Muscle of leg (tissue), 11 donors: ENCODE results near the gene CACNB4. TPM values are rescaled to one million over a fixed set of nuclear protein-coding genes. Genes with fewer than 3 reads are reported as not detected.
A peak's percentile ranks its signal among the peaks of the same experiment; 100 is the strongest.

Experiments
- DNase-seq: peaks from one replicate; pipeline ENCODE4 v3.0.0; 2013
- H3K27ac ChIP-seq: one replicate; pipeline ENCODE4 v1.5.1; 2013; ENCODE audit warnings: mild to moderate bottlenecking, low read length, control low read depth
- H3K27me3 ChIP-seq: one replicate; pipeline ENCODE4 v1.6.1; 2013; ENCODE audit warnings: low read length; ENCODE audit not compliant: control insufficient read depth, insufficient read depth
- H3K36me3 ChIP-seq: one replicate; pipeline ENCODE4 v1.6.1; 2013; ENCODE audit warnings: low read length; ENCODE audit not compliant: control insufficient read depth, insufficient read depth
- H3K4me1 ChIP-seq: one replicate; pipeline ENCODE4 v1.6.1; 2013; ENCODE audit warnings: low read length; ENCODE audit not compliant: control insufficient read depth, insufficient read depth
- H3K4me3 ChIP-seq: one replicate; pipeline ENCODE4 v1.5.1; 2013; ENCODE audit warnings: low read length, control low read depth
- H3K9me3 ChIP-seq: replicated peaks from 2 replicates; pipeline ENCODE4 v1.6.1; 2013; ENCODE audit warnings: low read depth, low read length; ENCODE audit not compliant: control insufficient read depth
- WGBS: methylation state at CpG from one replicate; pipeline ENCODE4 v1.1.5; 2013; ENCODE audit warnings: missing lambda C conversion rate; ENCODE audit not compliant: insufficient coverage; 5-methylcytosine and 5-hydroxymethylcytosine counted together
- polyA plus RNA-seq, 8 donors: library from polyadenylated mRNA; unstranded; fragments of 120-200 nt; gene quantifications; one replicate each; pipeline versions ENCODE4 v1.2.1 to v1.2.3, GENCODE V29; 2013; ENCODE audit warnings: inconsistent platforms in 1 of 8, low replicate concordance in 1 of 8; ENCODE audit not compliant: insufficient read length in 8 of 8, insufficient read depth in 1 of 8
- total RNA-seq: library from RNA; stranded (reverse); fragments of 120-200 nt; gene quantifications from one replicate; pipeline ENCODE4 v1.2.4, GENCODE V29; 2013

Gene CACNB4
- total and polyA plus RNA-seq, 9 donors: 3.1 to 7.2 (median 4.3) TPM

DNA sequence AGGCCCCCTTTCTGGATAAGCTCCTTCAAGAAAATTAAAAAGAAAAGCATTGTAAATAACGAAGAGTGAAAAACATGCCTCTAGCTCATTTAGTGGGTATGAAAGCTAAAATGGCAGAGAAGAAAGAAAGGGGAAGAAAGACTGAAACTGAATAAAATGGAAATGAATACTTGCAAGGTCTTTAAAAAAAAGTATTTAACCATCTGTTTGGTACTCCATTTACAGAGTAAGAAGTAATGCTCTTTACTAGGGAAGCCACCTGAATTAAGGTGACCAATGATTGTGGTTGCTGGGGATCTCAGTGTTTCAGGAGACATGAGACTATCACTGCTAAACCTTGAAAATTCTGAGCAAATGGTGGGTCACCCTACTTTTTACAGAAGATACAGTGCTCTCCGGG is 253.0 kb downstream of the CACNB4 start:
- WGBS: no CpG with 5 or more reads among the region's 2 CpGs
- H3K9me3 ChIP-seq: no peaks in the 10 kb centered on the region
- no peak overlapping the region for H3K4me3 ChIP-seq
- H3K27me3 ChIP-seq: no peaks in the 10 kb centered on the region
- H3K27ac ChIP-seq: no peak overlapping the region
- peaks cover 1% of the 10 kb centered on the region for H3K36me3 ChIP-seq
- H3K4me1 ChIP-seq: peaks cover 7% of the 10 kb centered on the region
- DNase-seq: no peak

DNA sequence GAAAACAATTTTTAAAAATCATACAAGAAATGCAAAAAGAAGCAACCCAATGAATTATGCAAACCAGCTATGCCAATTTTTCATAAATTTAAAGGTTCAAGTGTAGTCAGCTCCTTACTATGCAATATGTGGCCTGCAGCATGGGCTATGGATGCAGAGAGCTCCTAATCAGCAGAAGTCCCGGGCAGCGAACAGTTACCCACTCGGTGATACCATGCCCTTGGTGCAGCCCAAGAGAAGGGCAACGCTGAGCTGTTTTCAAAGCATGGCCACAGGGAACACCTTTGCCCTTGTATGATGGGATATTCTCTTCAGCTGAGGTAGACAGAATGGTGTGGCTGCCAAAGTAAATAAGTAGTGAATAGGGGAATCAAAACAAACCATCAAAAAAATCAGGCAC is 253.4 kb downstream of the CACNB4 start:
- WGBS: no CpG with 5 or more reads among the region's 4 CpGs
- DNase-seq: no peak
- Histone ChIP-seq H3K9me3 (no peaks in the 10 kb centered on the region), H3K4me1 (peaks cover 7% of the 10 kb centered on the region), H3K4me3 (no peak overlapping the region), H3K36me3 (peaks cover 2% of the 10 kb centered on the region), H3K27me3 (no peaks in the 10 kb centered on the region), H3K27ac (no peak overlapping the region)

DNA sequence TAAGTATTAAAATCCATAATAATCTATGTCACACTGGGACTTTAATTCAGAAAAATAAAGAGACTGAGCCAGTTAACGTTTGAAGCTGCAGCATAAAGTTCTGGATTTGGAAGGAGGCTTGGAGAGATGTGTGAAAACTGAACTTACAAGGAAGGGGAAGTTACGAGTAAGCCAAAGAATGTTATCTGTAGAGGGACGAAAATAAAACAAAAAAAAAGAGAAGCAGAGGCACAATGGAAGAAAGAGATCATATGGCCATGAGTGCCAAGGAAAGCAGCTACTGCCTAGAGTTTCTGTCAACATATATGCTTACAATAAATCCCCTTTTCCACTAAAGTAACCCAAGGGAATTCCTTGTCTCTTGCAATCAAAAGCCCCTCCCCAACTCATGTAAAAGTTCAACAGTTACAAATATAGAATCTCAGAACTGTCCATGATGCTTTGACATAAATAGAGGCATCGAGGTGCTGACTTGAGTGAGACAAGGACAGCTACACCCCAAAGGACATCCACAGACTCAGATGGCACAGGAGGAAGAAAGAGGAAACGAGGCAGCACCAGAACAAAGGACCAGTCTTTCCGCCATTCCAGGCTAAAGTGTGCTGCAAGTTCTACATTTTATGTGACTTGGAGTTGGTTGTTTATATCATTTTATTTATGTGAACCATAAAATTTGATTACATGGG is 254.5 kb downstream of the CACNB4 start:
- Histone ChIP-seq H3K27ac (peak overlapping the region; percentile 42), H3K36me3 (peaks cover 2% of the 10 kb centered on the region), H3K9me3 (no peaks in the 10 kb centered on the region), H3K4me3 (no peak overlapping the region), H3K4me1 (peaks cover 7% of the 10 kb centered on the region), H3K27me3 (no peaks in the 10 kb centered on the region)
- peak; percentile 83 for DNase-seq
- 15% methylated on average over 3 of the region's 6 CpGs for WGBS

DNA sequence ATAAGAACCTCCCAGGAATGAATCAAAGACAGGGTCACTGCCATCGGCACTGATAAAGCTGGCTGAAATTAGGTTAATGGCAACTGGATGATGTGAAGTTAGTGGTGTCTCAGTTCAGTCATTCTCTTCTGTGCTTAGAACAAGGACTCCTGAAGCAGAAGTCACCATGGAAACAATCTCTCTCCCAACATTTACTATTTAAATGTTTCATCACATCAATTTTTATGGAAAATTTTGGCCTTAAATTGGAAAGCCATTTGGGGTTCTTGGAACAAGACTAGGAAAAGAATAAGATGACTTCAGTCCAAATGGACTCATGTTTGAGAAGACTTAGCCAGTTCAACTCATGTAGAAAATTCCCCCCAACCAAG is 255.2 kb downstream of the CACNB4 start:
- no peaks in the 10 kb centered on the region for H3K9me3 ChIP-seq
- DNase-seq: peak; percentile 75
- no CpG with 5 or more reads among the region's 1 CpG for WGBS
- peaks cover 2% of the 10 kb centered on the region for H3K36me3 ChIP-seq
- peak overlapping the region; percentile 35 for H3K27ac ChIP-seq
- H3K27me3 ChIP-seq: no peaks in the 10 kb centered on the region
- H3K4me1 ChIP-seq: peaks cover 7% of the 10 kb centered on the region
- H3K4me3 ChIP-seq: no peak overlapping the region

DNA sequence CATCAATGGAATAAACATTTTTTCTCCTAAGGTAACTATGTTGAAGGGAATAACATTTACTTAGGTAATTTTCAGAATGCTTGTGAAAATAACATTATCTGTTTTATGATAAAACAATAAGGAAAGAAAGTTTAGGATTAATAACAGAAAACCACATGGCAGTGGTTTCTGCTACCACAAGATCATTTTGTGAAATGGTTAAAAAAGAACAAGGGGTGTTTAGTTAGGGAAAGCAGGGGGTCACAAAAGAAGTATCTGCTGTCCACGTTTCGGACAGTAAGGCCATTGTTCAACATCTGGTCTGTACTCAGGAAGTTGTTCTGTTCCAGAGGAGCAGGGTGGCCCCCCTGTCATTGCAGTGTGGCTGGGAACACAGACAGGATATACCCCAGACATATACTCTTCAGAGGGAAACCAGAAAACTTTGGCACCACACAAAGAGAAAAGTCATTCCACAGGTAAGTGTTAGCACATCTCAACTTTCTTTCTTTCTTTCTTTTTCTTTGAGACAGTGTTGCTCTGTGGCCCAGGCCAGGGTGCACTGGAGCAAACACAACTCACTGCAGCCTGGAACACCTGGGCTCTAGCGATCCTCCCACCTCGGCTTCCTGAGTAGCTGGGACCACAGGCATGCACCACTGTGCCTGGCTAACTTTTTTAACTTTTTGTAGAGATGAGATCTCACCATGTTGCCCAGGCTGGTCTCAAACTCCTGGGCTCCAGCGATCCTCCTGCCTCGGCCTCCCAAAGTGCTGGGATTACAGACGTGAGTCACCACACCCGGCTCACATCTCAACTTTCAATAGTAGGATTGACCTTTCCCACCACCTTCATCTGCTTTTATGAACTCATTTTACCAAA is 255.8 kb downstream of the CACNB4 start:
- no peaks in the 10 kb centered on the region for H3K9me3 ChIP-seq
- H3K27me3 ChIP-seq: no peaks in the 10 kb centered on the region
- peaks cover 7% of the 10 kb centered on the region for H3K4me1 ChIP-seq
- peaks cover 2% of the 10 kb centered on the region for H3K36me3 ChIP-seq
- H3K27ac ChIP-seq: no peak overlapping the region
- no peak for DNase-seq
- no peak overlapping the region for H3K4me3 ChIP-seq
- 82% methylated on average over 6 of the region's 8 CpGs for WGBS

DNA sequence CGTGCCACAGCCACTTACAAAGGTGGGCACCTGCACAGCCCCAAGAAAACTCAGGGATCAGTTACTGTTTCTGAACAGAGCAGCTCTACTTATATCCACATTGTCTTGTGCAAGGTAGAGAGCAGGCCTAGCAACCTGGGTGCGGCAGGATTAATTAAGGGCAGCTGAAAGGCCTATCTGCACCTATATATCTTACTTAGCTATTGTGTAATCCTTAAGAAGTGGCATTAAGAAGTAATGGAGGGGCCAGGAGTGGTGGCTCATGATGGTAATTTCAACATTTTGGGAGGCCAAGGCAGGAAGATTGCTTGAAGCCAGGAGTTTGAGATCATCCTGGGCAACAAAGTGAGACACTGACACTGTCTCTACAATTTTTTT is 257.8 kb downstream of the CACNB4 start:
- 89% methylated on average over 1 of the region's 2 CpGs for WGBS
- H3K4me1 ChIP-seq: peaks cover 7% of the 10 kb centered on the region
- no peak overlapping the region for H3K27ac ChIP-seq
- no peak overlapping the region for H3K4me3 ChIP-seq
- DNase-seq: no peak
- H3K27me3 ChIP-seq: no peaks in the 10 kb centered on the region
- H3K36me3 ChIP-seq: peaks cover 2% of the 10 kb centered on the region
- H3K9me3 ChIP-seq: no peaks in the 10 kb centered on the region

DNA sequence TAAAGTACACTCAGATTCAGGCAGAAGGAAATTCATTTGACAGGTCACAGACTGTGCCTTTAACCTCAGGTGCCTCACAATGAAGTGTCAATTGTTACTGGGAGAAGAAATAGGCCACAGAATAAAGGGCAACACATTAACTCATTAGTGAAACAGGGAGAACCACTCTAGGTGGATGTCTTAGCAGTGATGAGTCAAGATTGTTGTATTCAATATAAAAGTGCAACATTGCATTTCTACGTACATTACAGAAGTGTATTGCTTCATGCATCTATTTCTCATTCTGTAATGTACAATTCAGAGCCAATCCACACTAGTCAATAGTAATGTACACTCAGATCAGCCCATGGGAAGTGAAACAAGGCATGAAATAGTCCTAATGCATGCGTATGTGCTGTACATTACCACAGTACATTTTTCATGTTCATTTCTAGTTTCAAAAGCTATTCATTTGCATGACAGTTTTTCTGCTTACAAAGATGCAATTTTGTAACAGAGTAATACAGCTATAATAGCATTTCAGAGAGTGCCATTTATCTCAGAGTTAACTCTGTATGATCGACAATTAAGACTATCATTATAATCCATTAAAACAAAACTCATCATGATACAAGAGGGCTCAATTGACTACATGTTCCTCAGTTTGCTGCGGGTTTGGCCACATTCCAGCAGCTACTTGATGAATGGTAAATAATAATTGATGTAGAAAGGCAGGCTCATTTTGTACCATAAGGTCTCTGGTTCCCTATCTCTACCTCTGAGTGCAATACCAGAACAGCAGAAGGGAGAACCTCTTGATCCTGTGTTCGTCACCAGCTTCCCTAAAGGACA is 258.4 kb downstream of the CACNB4 start:
- Histone ChIP-seq H3K27ac (no peak overlapping the region), H3K36me3 (peaks cover 2% of the 10 kb centered on the region), H3K4me3 (no peak overlapping the region), H3K9me3 (no peaks in the 10 kb centered on the region), H3K27me3 (no peaks in the 10 kb centered on the region), H3K4me1 (peaks cover 7% of the 10 kb centered on the region)
- no peak for DNase-seq
- WGBS: 100% methylated on average over 1 of the region's 5 CpGs

DNA sequence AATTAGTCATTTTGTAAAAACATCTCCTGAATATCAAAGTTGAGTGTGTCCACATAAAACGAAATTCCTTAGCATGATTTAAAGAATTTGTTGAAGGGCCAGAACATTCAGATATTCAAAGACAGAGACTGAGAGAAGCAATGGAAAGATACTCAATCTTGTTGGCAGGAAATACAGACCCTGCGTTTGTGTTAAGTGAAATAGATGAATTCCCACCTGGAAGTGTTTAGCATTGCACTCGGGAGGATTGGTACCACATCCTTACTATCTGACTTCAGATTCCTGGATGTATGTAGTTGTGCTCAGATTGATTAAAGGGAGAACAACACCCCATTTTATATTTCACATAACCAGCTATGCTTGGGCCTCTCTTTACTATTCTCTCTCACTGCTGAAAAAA is 260.9 kb downstream of the CACNB4 start:
- Histone ChIP-seq H3K9me3 (no peaks in the 10 kb centered on the region), H3K27ac (no peak overlapping the region), H3K27me3 (no peaks in the 10 kb centered on the region), H3K4me1 (no peaks in the 10 kb centered on the region), H3K36me3 (peaks cover 2% of the 10 kb centered on the region), H3K4me3 (no peak overlapping the region)
- peak; percentile 69 for DNase-seq
- no CpG with 5 or more reads among the region's 3 CpGs for WGBS

DNA sequence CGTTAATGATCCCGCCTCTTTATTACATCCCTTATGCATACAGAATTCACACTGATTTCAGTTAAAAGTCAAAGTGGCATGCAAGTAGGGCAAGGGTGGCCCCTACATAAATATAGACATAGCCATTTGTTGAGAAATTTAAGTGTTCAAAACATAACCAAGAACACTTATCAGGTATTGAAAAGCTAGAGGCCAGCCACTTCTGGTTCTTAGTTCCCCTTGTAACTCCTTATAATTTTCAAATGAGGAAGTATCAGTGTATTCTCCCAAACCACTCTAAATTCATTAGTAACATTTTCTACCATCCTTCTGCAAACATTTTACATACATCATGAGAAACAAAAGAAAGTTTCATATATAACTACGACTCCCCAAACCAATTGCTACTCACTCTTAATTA is 264.9 kb downstream of the CACNB4 start:
- Histone ChIP-seq H3K27ac (no peak overlapping the region), H3K4me1 (peaks cover under 1% of the 10 kb centered on the region), H3K27me3 (no peaks in the 10 kb centered on the region), H3K9me3 (no peaks in the 10 kb centered on the region), H3K36me3 (no peaks in the 10 kb centered on the region), H3K4me3 (no peak overlapping the region)
- no peak for DNase-seq
- no CpG with 5 or more reads among the region's 3 CpGs for WGBS

DNA sequence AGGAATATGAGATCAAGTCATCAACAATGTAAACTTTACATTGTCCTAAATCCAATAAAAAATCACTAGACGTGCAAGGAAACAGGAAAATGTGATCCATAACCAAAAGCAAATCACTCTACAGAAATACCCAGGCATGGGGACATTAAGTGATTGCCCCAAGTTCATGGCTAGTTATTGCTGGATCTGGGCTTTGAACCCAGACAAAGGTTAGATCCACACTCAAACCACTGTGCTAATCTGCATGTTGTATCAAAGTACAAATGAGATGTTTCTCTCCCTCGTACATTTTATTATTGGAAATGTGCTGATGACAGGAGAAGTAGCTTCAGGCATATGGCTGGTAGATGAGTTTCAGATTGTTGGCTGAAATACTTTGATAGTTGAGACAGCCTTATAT is 267.9 kb downstream of the CACNB4 start:
- Histone ChIP-seq H3K4me1 (peaks cover 4% of the 10 kb centered on the region), H3K27me3 (no peaks in the 10 kb centered on the region), H3K9me3 (no peaks in the 10 kb centered on the region), H3K27ac (no peak overlapping the region), H3K4me3 (no peak overlapping the region), H3K36me3 (no peaks in the 10 kb centered on the region)
- no peak for DNase-seq
- WGBS: 80% methylated on average over 1 of the region's 2 CpGs
